Measurements from ENCODE around the gene ASPG.
A peak's percentile ranks its signal among the peaks of the same experiment; 100 is the strongest.

The ASPG gene

GRCh38 chr14:104075530-104076151 is 9.9 kb upstream of the ASPG start:
- DNase-seq (ENCODE audit: low read depth in 2 of 3, low spot score in 1 of 3), result no peak

GRCh38 chr14:104076743-104077142 is 8.8 kb upstream of the ASPG start:
- no peak for DNase-seq (ENCODE audit: low read depth in 2 of 3, low spot score in 1 of 3)

- peak; percentile 77 to 84 (median 79) for DNase-seq (ENCODE audit: low read depth in 2 of 3, low spot score in 1 of 3)
Measured at GRCh38 chr14:104078031-104078455, 7.5 kb upstream of the ASPG start.

GRCh38 chr14:104080376-104081260 is 4.9 kb upstream of the ASPG start:
- no peak for DNase-seq (ENCODE audit: low read depth in 2 of 3, low spot score in 1 of 3)

- no peak for DNase-seq (ENCODE audit: low read depth in 2 of 3, low spot score in 1 of 3)
Measured at GRCh38 chr14:104081261-104081835, 4.2 kb upstream of the ASPG start.

GRCh38 chr14:104081951-104082464 is 3.5 kb upstream of the ASPG start:
- DNase-seq (ENCODE audit: low read depth in 2 of 3, low spot score in 1 of 3), result no peak

GRCh38 chr14:104082807-104083206 is 2.7 kb upstream of the ASPG start:
- no peak for DNase-seq (ENCODE audit: low read depth in 2 of 3, low spot score in 1 of 3)

GRCh38 chr14:104084251-104085002 is 1.1 kb upstream of the ASPG start:
- no peak for DNase-seq (ENCODE audit: low read depth in 2 of 3, low spot score in 1 of 3)

- no peak for DNase-seq (ENCODE audit: low read depth in 2 of 3, low spot score in 1 of 3)
Measured at GRCh38 chr14:104085889-104086201, 345 bp downstream of the ASPG start.

GRCh38 chr14:104086210-104086660 is 735 bp downstream of the ASPG start:
- DNase-seq (ENCODE audit: low read depth in 2 of 3, low spot score in 1 of 3), result no peak

- no peak for DNase-seq (ENCODE audit: low read depth in 2 of 3, low spot score in 1 of 3)
Measured at GRCh38 chr14:104086661-104087461, 1.4 kb downstream of the ASPG start.

GRCh38 chr14:104087505-104087904 is 2.0 kb downstream of the ASPG start:
- DNase-seq (ENCODE audit: low read depth in 2 of 3, low spot score in 1 of 3), result no peak

- no peak for DNase-seq (ENCODE audit: low read depth in 2 of 3, low spot score in 1 of 3)
Measured at GRCh38 chr14:104087981-104088850, 2.7 kb downstream of the ASPG start.

GRCh38 chr14:104090071-104090748 is 4.7 kb downstream of the ASPG start:
- DNase-seq (ENCODE audit: low read depth in 2 of 3, low spot score in 1 of 3), result no peak

GRCh38 chr14:104091061-104091926 is 5.8 kb downstream of the ASPG start:
- no peak for DNase-seq (ENCODE audit: low read depth in 2 of 3, low spot score in 1 of 3)

- no peak for DNase-seq (ENCODE audit: low read depth in 2 of 3, low spot score in 1 of 3)
Measured at GRCh38 chr14:104091927-104092771, 6.6 kb downstream of the ASPG start.

- DNase-seq (ENCODE audit: low read depth in 2 of 3, low spot score in 1 of 3), result no peak
Measured at GRCh38 chr14:104092931-104093365, 7.4 kb downstream of the ASPG start.
